ENCODE results near the gene GAL3ST1. TPM values are rescaled to one million over a fixed set of nuclear protein-coding genes. Genes with fewer than 3 reads are reported as not detected.
"Not testable (repeated sequence)": the region's sequence is repeated elsewhere in the genome, so short reads cannot be mapped to it uniquely, and the experiment has no call there.

Gene GAL3ST1, protein sequence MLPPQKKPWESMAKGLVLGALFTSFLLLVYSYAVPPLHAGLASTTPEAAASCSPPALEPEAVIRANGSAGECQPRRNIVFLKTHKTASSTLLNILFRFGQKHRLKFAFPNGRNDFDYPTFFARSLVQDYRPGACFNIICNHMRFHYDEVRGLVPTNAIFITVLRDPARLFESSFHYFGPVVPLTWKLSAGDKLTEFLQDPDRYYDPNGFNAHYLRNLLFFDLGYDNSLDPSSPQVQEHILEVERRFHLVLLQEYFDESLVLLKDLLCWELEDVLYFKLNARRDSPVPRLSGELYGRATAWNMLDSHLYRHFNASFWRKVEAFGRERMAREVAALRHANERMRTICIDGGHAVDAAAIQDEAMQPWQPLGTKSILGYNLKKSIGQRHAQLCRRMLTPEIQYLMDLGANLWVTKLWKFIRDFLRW
- not detected for total RNA-seq

DNA sequence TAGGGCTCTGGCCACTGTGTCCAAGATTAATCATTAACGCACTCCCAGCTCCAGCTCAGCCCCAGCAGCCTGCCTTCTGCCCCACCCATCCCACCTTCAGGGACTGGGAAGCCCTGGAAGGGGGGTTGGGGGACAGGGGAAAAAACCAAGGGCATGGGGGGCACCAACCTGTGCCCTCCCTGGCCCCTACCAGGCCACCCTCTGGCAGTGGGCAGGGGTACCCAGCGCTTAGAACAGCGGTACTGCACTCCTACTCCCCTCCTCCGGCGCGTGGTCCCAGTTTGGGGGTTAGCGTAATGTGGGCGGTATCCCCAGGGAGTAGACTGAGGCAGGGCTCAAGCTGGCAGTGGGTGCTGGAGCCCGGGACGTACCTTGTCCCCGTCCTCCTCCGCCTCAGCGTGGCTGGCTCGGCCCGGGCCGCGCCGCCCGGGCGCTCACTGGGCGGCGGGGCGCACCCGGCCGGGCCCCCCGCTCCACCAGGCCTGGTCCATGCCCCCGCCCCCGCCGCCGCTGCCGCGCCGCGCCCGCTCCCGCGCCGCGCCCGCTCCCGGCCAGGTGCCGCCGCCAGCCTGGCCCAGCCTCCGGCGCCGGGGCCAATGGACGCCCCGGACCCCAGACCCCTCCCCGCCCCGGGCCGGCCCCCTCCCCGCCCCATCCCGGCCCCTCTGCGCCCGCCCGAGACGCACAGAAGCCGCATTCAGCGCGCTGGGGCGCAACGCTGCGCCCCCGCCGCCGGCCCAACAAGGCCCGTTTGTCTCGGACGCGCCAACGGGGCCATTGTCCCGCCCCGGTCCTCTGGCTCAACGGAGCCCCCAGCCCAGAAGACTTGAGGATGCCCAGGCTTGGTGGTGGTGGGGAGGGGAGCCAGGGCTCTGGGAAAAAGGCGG lies at the start of gene GAL3ST1:
Gene GAL3ST1, minus strand, starts transcription at position 571 of the 887 bp plus-strand sequence. CDS start 17,273 bp downstream, outside the sequence.
- intact Hi-C loops (cut with micrococcal nuclease), result no loop called here
- DNase-seq, result no peak
- H3K4me1 Mint-ChIP-seq (ENCODE audit: low read depth), result peaks cover 3% of the 10 kb centered on the region
- H3K9me3 Mint-ChIP-seq, result no peaks in the 10 kb centered on the region
- no peak within 1 kb of the TSS for H3K27ac Mint-ChIP-seq
- H3K4me3 Mint-ChIP-seq, result no peak within 1 kb of the TSS
- H3K36me3 Mint-ChIP-seq, result peaks cover 36% of the 10 kb centered on the region
- POLR2A ChIA-PET, result no interaction called here
- no peaks in the 10 kb centered on the region for H3K27me3 Mint-ChIP-seq
- CTCF ChIA-PET, result no interaction called here

GRCh38 chr22:30619909-30620308 lies 45.4 kb upstream of the GAL3ST1 start:
- H3K27me3 Mint-ChIP-seq; intact Hi-C loops (cut with micrococcal nuclease); H3K4me3 Mint-ChIP-seq; H3K4me1 Mint-ChIP-seq (ENCODE audit: low read depth); H3K36me3 Mint-ChIP-seq; H3K27ac Mint-ChIP-seq; H3K9me3 Mint-ChIP-seq; DNase-seq; POLR2A ChIA-PET: not testable (repeated sequence)
- CTCF ChIA-PET, result interaction anchor here (1.3 to 1.4 kb wide), 2 partner anchors 15 to 143 kb away, joined by 3 to 4 read pairs; no protein-coding TSS in a partner anchor

DNA sequence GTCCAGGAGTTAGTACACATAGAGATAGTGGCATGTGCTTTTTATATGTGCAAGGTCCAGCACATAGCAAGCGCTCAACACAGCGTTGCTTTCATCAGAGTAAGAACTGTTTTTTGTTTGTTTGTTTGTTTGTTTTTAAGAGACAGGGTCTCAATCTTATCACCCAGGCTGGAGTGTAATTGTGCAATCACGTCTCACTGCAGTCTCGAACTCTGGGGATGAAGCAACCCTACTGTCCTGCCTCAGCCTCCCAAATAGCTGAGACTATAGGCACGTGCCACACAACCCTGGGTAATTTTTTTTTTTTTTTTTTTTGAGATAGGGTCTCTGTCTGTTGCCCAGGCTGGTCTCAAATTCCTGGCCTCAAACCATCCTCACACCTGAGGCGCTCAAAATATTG lies 43.4 kb upstream of the GAL3ST1 start:
- Mint-ChIP-seq H3K9me3 (no peaks in the 10 kb centered on the region), H3K27me3 (no peaks in the 10 kb centered on the region), H3K4me1 (ENCODE audit: low read depth) (no peaks in the 10 kb centered on the region), H3K4me3 (no peak overlapping the region), H3K36me3 (no peaks in the 10 kb centered on the region), H3K27ac (no peak overlapping the region)
- CTCF ChIA-PET, result no interaction called here
- POLR2A ChIA-PET, result no interaction called here
- intact Hi-C loops (cut with micrococcal nuclease), result no loop called here
- no peak for DNase-seq

- no peaks in the 10 kb centered on the region for H3K36me3 Mint-ChIP-seq
- POLR2A ChIA-PET, result no interaction called here
- H3K27me3 Mint-ChIP-seq, result no peaks in the 10 kb centered on the region
- H3K27ac Mint-ChIP-seq, result no peak overlapping the region
- CTCF ChIA-PET, result interaction anchor here (0.9 kb wide), 1 partner anchor 10 kb away, joined by 3 read pairs; no protein-coding TSS in a partner anchor
- no peak overlapping the region for H3K4me3 Mint-ChIP-seq
- DNase-seq, result no peak
- H3K9me3 Mint-ChIP-seq, result no peaks in the 10 kb centered on the region
- intact Hi-C loops (cut with micrococcal nuclease), result no loop called here
- no peaks in the 10 kb centered on the region for H3K4me1 Mint-ChIP-seq (ENCODE audit: low read depth)
Observed at GRCh38 chr22:30615543-30615954, 41.1 kb upstream of the GAL3ST1 start.

DNA sequence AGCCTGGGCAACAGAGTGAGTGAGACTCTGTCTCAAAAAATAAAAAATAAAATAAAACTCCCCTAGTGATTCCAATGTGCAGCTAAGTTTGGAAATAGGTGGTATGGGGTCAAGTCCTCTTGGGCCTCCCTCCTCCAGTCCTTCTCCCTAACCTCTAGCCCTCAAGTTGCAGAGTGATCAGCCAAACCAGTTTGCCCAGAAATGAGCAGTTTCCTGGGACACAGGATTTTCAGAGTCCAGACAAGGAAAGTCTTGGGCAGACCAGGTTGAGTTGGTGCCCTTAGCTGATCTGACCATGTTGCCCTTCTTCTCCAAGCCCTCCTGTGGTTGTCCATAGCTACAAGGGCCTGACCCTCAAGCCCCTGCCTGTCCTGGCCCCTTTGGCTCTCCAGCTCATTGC lies 40.4 kb upstream of the GAL3ST1 start:
- H3K36me3 Mint-ChIP-seq, result no peaks in the 10 kb centered on the region
- no peak overlapping the region for H3K4me3 Mint-ChIP-seq
- no peak overlapping the region for H3K27ac Mint-ChIP-seq

DNA sequence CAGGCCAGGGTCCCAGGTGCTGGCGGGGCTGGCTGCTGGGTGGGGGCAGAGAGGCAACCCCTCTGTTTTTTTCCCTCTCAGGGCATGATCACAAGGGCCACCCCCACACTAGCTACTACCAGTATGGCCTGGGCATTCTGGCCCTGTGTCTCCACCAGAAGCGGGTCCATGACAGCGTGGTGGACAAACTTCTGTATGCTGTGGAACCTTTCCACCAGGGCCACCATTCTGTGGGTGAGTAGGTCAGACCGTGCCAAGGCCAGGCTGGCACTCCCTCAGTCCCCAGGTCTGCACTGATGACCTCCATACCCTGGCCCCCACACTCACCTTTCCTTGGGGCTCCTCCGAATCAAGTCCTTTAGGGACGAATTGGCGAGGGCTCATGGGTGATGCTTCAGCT lies 39.8 kb upstream of the GAL3ST1 start:
- POLR2A ChIA-PET, result no interaction called here
- no peaks in the 10 kb centered on the region for H3K9me3 Mint-ChIP-seq
- H3K27ac Mint-ChIP-seq, result no peak overlapping the region
- no peaks in the 10 kb centered on the region for H3K27me3 Mint-ChIP-seq
- no peak for DNase-seq
- no peak overlapping the region for H3K4me3 Mint-ChIP-seq
- intact Hi-C loops (cut with micrococcal nuclease), result no loop called here
- CTCF ChIA-PET, result no interaction called here
- H3K36me3 Mint-ChIP-seq, result no peaks in the 10 kb centered on the region
- H3K4me1 Mint-ChIP-seq (ENCODE audit: low read depth), result peaks cover 7% of the 10 kb centered on the region

More for the DNA sequence above, 40.4 kb upstream of the GAL3ST1 start:
- H3K27me3 Mint-ChIP-seq, result no peaks in the 10 kb centered on the region
- CTCF ChIA-PET, result interaction anchor here (0.9 kb wide), 1 partner anchor 9 kb away, joined by 3 read pairs; no protein-coding TSS in a partner anchor
- H3K4me1 Mint-ChIP-seq (ENCODE audit: low read depth), result peaks cover 2% of the 10 kb centered on the region
- POLR2A ChIA-PET, result no interaction called here
- no peaks in the 10 kb centered on the region for H3K9me3 Mint-ChIP-seq
- intact Hi-C loops (cut with micrococcal nuclease), result no loop called here
- no peak for DNase-seq

GRCh38 chr22:30612789-30613188 lies 38.3 kb upstream of the GAL3ST1 start:
- ChIA-PET CTCF (interaction anchor here (1.3 to 1.4 kb wide), 2 partner anchors 22 to 142 kb away, joined by 5 to 6 read pairs; no protein-coding TSS in a partner anchor), POLR2A (no interaction called here)
- no peaks in the 10 kb centered on the region for H3K36me3 Mint-ChIP-seq
- no peak for DNase-seq
- H3K9me3 Mint-ChIP-seq, result no peaks in the 10 kb centered on the region
- intact Hi-C loops (cut with micrococcal nuclease), result no loop called here
- no peak overlapping the region for H3K27ac Mint-ChIP-seq
- peaks cover 14% of the 10 kb centered on the region for H3K4me1 Mint-ChIP-seq (ENCODE audit: low read depth)
- H3K4me3 Mint-ChIP-seq, result no peak overlapping the region
- H3K27me3 Mint-ChIP-seq, result no peaks in the 10 kb centered on the region

DNA sequence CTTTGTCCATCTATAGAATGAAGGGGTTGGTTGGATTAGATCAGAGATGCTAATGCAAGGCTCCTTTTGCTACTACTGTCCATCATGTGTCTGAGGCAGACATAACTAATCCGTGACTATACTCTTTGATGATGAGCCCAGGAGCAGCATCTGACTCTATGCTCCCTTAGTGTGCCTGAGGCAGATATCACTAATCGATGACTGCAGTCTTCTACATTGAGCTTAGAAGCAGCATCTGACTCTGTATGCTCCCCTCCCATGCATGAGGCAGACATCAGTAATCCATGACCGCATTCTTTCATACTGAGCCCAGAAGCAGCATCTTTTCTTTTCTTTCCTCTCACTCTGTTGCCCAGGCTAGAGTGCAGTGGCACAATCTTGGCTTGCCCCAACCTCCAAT lies 36.7 kb upstream of the GAL3ST1 start:
- Mint-ChIP-seq H3K27ac (no peak overlapping the region), H3K36me3 (no peaks in the 10 kb centered on the region), H3K4me3 (no peak overlapping the region), H3K9me3 (no peaks in the 10 kb centered on the region), H3K4me1 (ENCODE audit: low read depth) (peaks cover 27% of the 10 kb centered on the region), H3K27me3 (peaks cover 1% of the 10 kb centered on the region)
- no peak for DNase-seq
- POLR2A ChIA-PET, result no interaction called here
- CTCF ChIA-PET, result no interaction called here
- intact Hi-C loops (cut with micrococcal nuclease), result no loop called here

GRCh38 chr22:30610299-30610698 lies 35.8 kb upstream of the GAL3ST1 start:
- no peak for DNase-seq
- ChIA-PET CTCF (no interaction called here), POLR2A (no interaction called here)
- H3K4me1 Mint-ChIP-seq (ENCODE audit: low read depth), result peaks cover 33% of the 10 kb centered on the region
- intact Hi-C loops (cut with micrococcal nuclease), result no loop called here
- H3K27me3 Mint-ChIP-seq, result peaks cover 1% of the 10 kb centered on the region
- H3K36me3 Mint-ChIP-seq, result no peaks in the 10 kb centered on the region
- H3K9me3 Mint-ChIP-seq, result no peaks in the 10 kb centered on the region
- H3K27ac Mint-ChIP-seq, result no peak overlapping the region
- no peak overlapping the region for H3K4me3 Mint-ChIP-seq

DNA sequence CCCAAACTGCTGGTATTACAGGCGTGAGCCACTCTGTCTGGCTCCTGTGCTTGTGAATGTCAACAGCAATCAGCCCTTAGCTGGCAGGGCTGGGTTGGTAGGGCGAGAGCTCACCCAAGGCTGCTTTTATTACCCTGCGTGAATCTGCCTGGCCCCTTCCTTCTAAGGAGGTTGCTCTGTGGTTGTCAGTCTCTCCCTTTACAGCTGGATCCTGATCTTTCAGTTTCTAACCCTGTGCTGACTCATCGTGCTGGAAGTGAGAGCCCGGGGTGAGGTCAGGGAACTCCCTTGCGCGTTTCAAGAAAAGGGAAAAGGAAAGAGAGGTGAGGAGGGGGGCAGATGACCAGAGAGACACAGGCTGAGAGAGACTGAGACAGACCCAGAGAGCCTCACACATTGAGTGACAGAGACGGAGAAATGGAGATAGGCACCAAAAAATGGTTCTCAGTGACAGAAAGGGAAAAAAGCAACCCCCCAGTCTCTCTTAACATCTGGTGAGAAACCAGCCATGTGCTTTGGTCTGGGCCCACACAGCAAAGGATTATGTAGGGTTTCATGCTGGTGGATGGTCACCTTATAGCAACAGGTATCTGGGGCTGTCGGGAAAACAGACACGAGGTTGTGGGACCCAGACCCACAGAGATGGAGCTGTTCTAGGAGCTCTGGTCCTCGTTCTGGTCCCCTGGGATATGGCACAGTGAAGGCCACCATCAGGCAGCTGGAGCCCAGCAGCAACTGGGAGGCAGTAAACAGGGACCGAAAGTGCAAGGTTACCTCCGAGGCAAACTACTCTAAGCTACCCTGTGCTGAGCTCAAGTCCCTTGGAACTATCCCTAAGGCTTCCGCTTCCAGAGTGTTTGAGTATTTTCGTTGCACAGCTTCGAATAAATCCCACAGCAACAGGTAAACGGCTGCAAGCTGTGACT lies 35.1 kb upstream of the GAL3ST1 start:
- CTCF ChIA-PET, result interaction anchor here (0.7 to 1.7 kb wide), 2 partner anchors 26 to 146 kb away, joined by 3 read pairs; partner anchors contain the start of gene SLC35E4
- Mint-ChIP-seq H3K27me3 (peaks cover 1% of the 10 kb centered on the region), H3K9me3 (no peaks in the 10 kb centered on the region), H3K27ac (peak overlapping the region; percentile 31), H3K36me3 (no peaks in the 10 kb centered on the region), H3K4me3 (no peak overlapping the region), H3K4me1 (ENCODE audit: low read depth) (peaks cover 33% of the 10 kb centered on the region)
- intact Hi-C loops (cut with micrococcal nuclease), result loop anchor here (10.0 kb wide), 1 partner anchor 215 kb away; the partner anchor contains the start of gene SEC14L2
- peak; percentile 70 for DNase-seq
- POLR2A ChIA-PET, result interaction anchor here (0.5 to 1.1 kb wide), 2 partner anchors 34 to 136 kb away, joined by 3 to 4 read pairs; no protein-coding TSS in a partner anchor

GRCh38 chr22:30607939-30608338 lies 33.5 kb upstream of the GAL3ST1 start:
- intact Hi-C loops (cut with micrococcal nuclease), result loop anchor here (10.0 kb wide), 1 partner anchor 213 kb away; the partner anchor contains the start of gene SEC14L2
- POLR2A ChIA-PET, result no interaction called here
- peaks cover 1% of the 10 kb centered on the region for H3K27me3 Mint-ChIP-seq
- H3K9me3 Mint-ChIP-seq, result no peaks in the 10 kb centered on the region
- no peak overlapping the region for H3K27ac Mint-ChIP-seq
- DNase-seq, result no peak
- H3K36me3 Mint-ChIP-seq, result no peaks in the 10 kb centered on the region
- H3K4me1 Mint-ChIP-seq (ENCODE audit: low read depth), result peaks cover 33% of the 10 kb centered on the region
- no peak overlapping the region for H3K4me3 Mint-ChIP-seq
- CTCF ChIA-PET, result interaction anchor here (1.2 to 4.5 kb wide), 4 partner anchors 14 to 312 kb away, joined by 5 to 33 read pairs (median 14); partner anchors contain the start of genes PES1 and SLC35E4

All from activated CD4-positive, alpha-beta memory T cell treated with anti-CD3 and anti-CD28 coated beads for 36 hours (primary cell).